ENCODE measurements around the gene C1orf198.

C1orf198 gene

DNA sequence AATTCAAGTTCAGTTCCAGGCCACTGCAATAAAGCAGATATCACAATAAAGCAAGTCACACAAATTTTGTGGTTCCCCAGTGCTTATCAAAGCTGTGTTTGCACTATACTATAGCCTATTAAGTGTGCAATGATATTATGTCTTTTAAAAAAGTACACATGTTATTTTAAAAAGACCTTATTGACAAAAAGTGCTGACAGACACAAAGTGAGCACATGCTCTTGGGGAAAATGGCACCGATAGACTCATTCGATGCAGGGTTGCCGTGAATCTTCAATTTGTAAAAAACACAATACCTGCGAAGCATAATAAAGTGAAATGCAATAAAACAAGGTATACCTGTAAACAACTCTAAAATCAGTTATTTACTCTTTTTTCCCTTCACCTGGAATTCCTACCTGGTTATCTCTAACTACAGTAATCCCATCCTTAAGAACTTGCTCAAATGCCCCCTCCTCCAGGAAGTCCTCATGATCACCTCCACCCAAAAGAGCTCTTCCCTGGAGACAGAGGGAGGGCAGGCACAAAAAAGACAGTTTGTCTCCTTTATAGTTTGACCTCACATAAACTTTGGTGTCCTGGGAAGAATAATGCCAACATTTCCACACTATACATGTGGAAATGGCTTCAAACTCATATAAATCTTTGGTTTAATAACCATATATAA, 9.7 kb upstream of the C1orf198 start:
- H3K9me3 ChIP-seq (ENCODE audit: control extremely low read depth in 1 of 5, control insufficient read depth in 4 of 5, insufficient read depth in 2 of 5, low read depth in 1 of 5, low read length in 4 of 5): peaks cover 0 to 3% (median 0%) of the 10 kb centered on the region in 5 experiments
- no peak overlapping the region for H3K27ac ChIP-seq (ENCODE audit: insufficient read depth in 1 of 2, low read depth in 1 of 2, low read length in 2 of 2, poor library complexity in 1 of 2, severe bottlenecking in 2 of 2)
- no peak overlapping the region for H3K4me3 ChIP-seq (ENCODE audit: control insufficient read depth in 1 of 7, extremely low read depth in 1 of 7, insufficient read depth in 4 of 7, low read depth in 2 of 7, low read length in 6 of 7)
- H3K36me3 ChIP-seq (ENCODE audit: control insufficient read depth in 4 of 4, insufficient read depth in 4 of 4, low read length in 3 of 4): no peaks in the 10 kb centered on the region
- H3K4me1 ChIP-seq (ENCODE audit: control extremely low read depth in 1 of 4, control insufficient read depth in 4 of 4, insufficient read depth in 4 of 4, low read length in 3 of 4): no peaks in the 10 kb centered on the region
- ChIA-PET CTCF (no interaction called here), POLR2A (no interaction called here)
- no peak for DNase-seq
- WGBS (ENCODE audit: insufficient coverage): 96% methylated on average over 4 of the region's 4 CpGs
- H3K27me3 ChIP-seq (replicated peaks in 2 of 5; ENCODE audit: control insufficient read depth in 4 of 5, insufficient read depth in 5 of 5, low read length in 4 of 5): peaks cover 3 to 63% (median 26%) of the 10 kb centered on the region in 5 experiments

DNA sequence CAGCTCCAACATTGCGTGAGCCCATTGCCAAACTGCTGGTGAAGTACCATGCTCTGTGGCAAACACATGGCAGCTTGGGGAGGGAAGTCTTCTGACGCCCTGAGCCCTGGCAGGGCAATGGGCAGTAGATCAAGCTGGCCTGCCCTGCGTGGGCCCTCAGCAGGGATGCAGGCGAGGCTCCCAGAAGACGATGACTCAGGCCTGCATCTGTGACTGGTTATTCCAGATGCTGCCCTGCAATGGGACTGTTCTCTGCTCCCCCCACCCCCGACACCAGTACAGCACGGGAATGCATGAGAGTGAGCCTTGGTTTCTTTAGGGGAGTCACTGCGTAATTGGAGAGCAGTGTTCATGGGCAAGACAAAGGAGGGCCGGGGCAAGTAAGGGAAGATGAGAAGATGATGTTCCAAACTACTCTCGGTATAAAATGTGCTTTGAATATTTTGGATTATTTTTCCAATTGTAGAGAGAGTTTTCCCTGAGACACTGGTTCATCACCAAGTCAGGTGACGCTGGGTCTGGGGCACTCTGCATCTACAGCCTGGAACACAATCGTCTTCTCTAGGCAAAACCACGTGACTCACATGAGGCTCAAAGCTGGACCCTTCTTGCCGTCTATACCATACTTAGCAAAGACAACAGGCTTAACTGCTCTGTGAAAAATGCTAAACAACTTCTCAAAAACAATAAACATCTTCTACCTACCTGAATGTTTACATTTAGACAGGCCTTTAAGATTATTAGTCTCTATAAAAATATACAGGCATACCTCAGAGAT, 9.0 kb upstream of the C1orf198 start:
- WGBS (ENCODE audit: insufficient coverage): 96% methylated on average over 13 of the region's 14 CpGs
- ChIA-PET POLR2A (no interaction called here), CTCF (no interaction called here)
- Histone ChIP-seq H3K4me1 (ENCODE audit: control extremely low read depth in 1 of 4, control insufficient read depth in 4 of 4, insufficient read depth in 4 of 4, low read length in 3 of 4) (no peaks in the 10 kb centered on the region), H3K27ac (ENCODE audit: insufficient read depth in 1 of 2, low read depth in 1 of 2, low read length in 2 of 2, poor library complexity in 1 of 2, severe bottlenecking in 2 of 2) (no peak overlapping the region), H3K9me3 (ENCODE audit: control extremely low read depth in 1 of 5, control insufficient read depth in 4 of 5, insufficient read depth in 2 of 5, low read depth in 1 of 5, low read length in 4 of 5) (no peaks in the 10 kb centered on the region), H3K4me3 (ENCODE audit: control insufficient read depth in 1 of 7, extremely low read depth in 1 of 7, insufficient read depth in 4 of 7, low read depth in 2 of 7, low read length in 6 of 7) (no peak overlapping the region), H3K27me3 (replicated peaks in 2 of 5; ENCODE audit: control insufficient read depth in 4 of 5, insufficient read depth in 5 of 5, low read length in 4 of 5) (peaks cover 3 to 56% (median 26%) of the 10 kb centered on the region in 5 experiments), H3K36me3 (ENCODE audit: control insufficient read depth in 4 of 4, insufficient read depth in 4 of 4, low read length in 3 of 4) (no peaks in the 10 kb centered on the region)
- DNase-seq: no peak

DNA sequence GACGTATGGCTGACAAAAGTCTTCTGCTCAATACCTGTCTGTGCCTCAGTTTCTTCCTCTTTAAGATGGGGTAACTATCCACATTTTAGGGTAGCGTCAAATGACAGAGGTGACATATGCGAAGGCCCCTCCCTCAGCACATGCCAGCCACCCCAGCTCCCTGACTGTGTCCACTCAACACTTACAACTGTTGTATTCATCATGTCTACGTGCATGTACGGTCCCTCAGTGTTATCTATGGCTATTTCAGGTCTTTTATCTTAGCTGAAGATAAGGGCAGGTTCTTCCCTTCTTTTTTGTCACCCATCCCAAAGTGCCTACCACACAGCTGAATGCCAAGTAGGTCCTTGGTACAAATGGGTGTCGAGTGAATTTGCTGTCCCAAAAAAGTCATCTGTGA, 8.3 kb upstream of the C1orf198 start:
- H3K27ac ChIP-seq (ENCODE audit: insufficient read depth in 1 of 2, low read depth in 1 of 2, low read length in 2 of 2, poor library complexity in 1 of 2, severe bottlenecking in 2 of 2): no peak overlapping the region
- no peak overlapping the region for H3K4me3 ChIP-seq (ENCODE audit: control insufficient read depth in 1 of 7, extremely low read depth in 1 of 7, insufficient read depth in 4 of 7, low read depth in 2 of 7, low read length in 6 of 7)
- no peaks in the 10 kb centered on the region for H3K4me1 ChIP-seq (ENCODE audit: control extremely low read depth in 1 of 4, control insufficient read depth in 4 of 4, insufficient read depth in 4 of 4, low read length in 3 of 4)
- ChIA-PET CTCF (no interaction called here), POLR2A (no interaction called here)
- peaks cover 3 to 52% (median 26%) of the 10 kb centered on the region in 5 experiments for H3K27me3 ChIP-seq (replicated peaks in 2 of 5; ENCODE audit: control insufficient read depth in 4 of 5, insufficient read depth in 5 of 5, low read length in 4 of 5)
- no peaks in the 10 kb centered on the region for H3K9me3 ChIP-seq (ENCODE audit: control extremely low read depth in 1 of 5, control insufficient read depth in 4 of 5, insufficient read depth in 2 of 5, low read depth in 1 of 5, low read length in 4 of 5)
- 100% methylated on average over 3 of the region's 6 CpGs for WGBS (ENCODE audit: insufficient coverage)
- H3K36me3 ChIP-seq (ENCODE audit: control insufficient read depth in 4 of 4, insufficient read depth in 4 of 4, low read length in 3 of 4): no peaks in the 10 kb centered on the region
- DNase-seq: no peak

DNA sequence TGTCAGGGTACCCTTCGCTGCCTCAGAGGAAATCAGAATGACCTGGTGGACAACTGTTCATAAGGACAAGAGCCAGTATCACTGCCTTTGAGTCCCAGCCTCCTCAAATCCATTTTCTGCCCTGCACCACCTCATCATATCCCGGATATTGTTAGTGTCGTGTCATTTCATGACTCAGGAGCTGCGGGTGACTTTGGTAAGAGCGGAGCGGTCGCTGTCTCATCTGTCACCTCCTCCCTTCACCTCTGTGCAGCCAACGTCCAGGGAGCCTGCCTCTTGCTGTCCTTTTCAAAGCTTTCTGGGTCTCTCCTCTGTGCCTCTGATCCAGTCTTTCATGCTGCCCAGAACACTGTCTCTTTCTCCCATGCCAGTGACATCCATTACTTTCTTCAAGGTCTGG, 7.0 kb upstream of the C1orf198 start:
- no peak overlapping the region for H3K27ac ChIP-seq (ENCODE audit: insufficient read depth in 1 of 2, low read depth in 1 of 2, low read length in 2 of 2, poor library complexity in 1 of 2, severe bottlenecking in 2 of 2)
- no peaks in the 10 kb centered on the region for H3K9me3 ChIP-seq (ENCODE audit: control extremely low read depth in 1 of 5, control insufficient read depth in 4 of 5, insufficient read depth in 2 of 5, low read depth in 1 of 5, low read length in 4 of 5)
- H3K36me3 ChIP-seq (ENCODE audit: control insufficient read depth in 4 of 4, insufficient read depth in 4 of 4, low read length in 3 of 4): no peaks in the 10 kb centered on the region
- H3K4me1 ChIP-seq (ENCODE audit: control extremely low read depth in 1 of 4, control insufficient read depth in 4 of 4, insufficient read depth in 4 of 4, low read length in 3 of 4): no peaks in the 10 kb centered on the region
- DNase-seq: no peak
- CTCF ChIA-PET: interaction anchor here (0.8 kb wide), 1 partner anchor 11 kb away, joined by 3 read pairs; no protein-coding TSS in a partner anchor
- POLR2A ChIA-PET: no interaction called here
- WGBS (ENCODE audit: insufficient coverage): 97% methylated on average over 8 of the region's 8 CpGs
- H3K27me3 ChIP-seq (replicated peaks in 2 of 5; ENCODE audit: control insufficient read depth in 4 of 5, insufficient read depth in 5 of 5, low read length in 4 of 5): peaks cover 0 to 44% (median 15%) of the 10 kb centered on the region in 5 experiments
- H3K4me3 ChIP-seq (ENCODE audit: control insufficient read depth in 1 of 7, extremely low read depth in 1 of 7, insufficient read depth in 4 of 7, low read depth in 2 of 7, low read length in 6 of 7): no peak overlapping the region

- peaks cover 0 to 24% (median 6%) of the 10 kb centered on the region in 5 experiments for H3K27me3 ChIP-seq (replicated peaks in 2 of 5; ENCODE audit: control insufficient read depth in 4 of 5, insufficient read depth in 5 of 5, low read length in 4 of 5)
- ChIA-PET CTCF (no interaction called here), POLR2A (no interaction called here)
- 100% methylated on average over 4 of the region's 4 CpGs for WGBS (ENCODE audit: insufficient coverage)
- H3K4me3 ChIP-seq (ENCODE audit: control insufficient read depth in 1 of 7, extremely low read depth in 1 of 7, insufficient read depth in 4 of 7, low read depth in 2 of 7, low read length in 6 of 7): no peak overlapping the region
- no peaks in the 10 kb centered on the region for H3K36me3 ChIP-seq (ENCODE audit: control insufficient read depth in 4 of 4, insufficient read depth in 4 of 4, low read length in 3 of 4)
- H3K4me1 ChIP-seq (ENCODE audit: control extremely low read depth in 1 of 4, control insufficient read depth in 4 of 4, insufficient read depth in 4 of 4, low read length in 3 of 4): peaks cover 0 to 18% (median 12%) of the 10 kb centered on the region in 4 experiments
- DNase-seq: no peak
- no peak overlapping the region for H3K27ac ChIP-seq (ENCODE audit: insufficient read depth in 1 of 2, low read depth in 1 of 2, low read length in 2 of 2, poor library complexity in 1 of 2, severe bottlenecking in 2 of 2)
- H3K9me3 ChIP-seq (ENCODE audit: control extremely low read depth in 1 of 5, control insufficient read depth in 4 of 5, insufficient read depth in 2 of 5, low read depth in 1 of 5, low read length in 4 of 5): no peaks in the 10 kb centered on the region
These were observed 2.6 kb upstream of the C1orf198 start for GRCh38 chr1:230870916-230871315.

DNA sequence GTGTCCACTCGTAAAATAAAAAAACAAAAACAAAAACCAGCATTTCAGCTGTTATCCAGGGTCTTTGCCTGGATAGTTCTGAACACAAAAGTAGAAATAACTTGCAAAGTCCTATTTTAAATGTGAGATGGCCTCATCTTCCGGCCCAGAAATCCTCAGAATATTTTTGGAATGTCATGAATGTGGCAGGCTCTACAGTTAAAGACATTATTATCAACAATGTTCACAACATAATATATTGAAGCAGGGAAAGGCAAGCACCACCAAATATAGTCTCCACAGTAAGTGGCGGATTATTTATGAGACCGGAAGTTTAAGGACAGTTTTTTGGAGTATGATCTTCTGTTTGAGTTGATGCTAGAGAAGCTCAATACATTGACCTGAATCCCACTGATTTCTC, 1.2 kb upstream of the C1orf198 start:
- DNase-seq: no peak
- WGBS (ENCODE audit: insufficient coverage): 100% methylated on average over 1 of the region's 4 CpGs
- peaks cover 0 to 20% (median 6%) of the 10 kb centered on the region in 5 experiments for H3K27me3 ChIP-seq (replicated peaks in 2 of 5; ENCODE audit: control insufficient read depth in 4 of 5, insufficient read depth in 5 of 5, low read length in 4 of 5)
- ChIA-PET CTCF (interaction anchor here (1.1 kb wide), 1 partner anchor 72 kb away, joined by 3 read pairs; no protein-coding TSS in a partner anchor), POLR2A (interaction anchor here (1.1 kb wide), 1 partner anchor 226 kb away, joined by 3 read pairs; no protein-coding TSS in a partner anchor)
- no peaks in the 10 kb centered on the region for H3K9me3 ChIP-seq (ENCODE audit: control extremely low read depth in 1 of 5, control insufficient read depth in 4 of 5, insufficient read depth in 2 of 5, low read depth in 1 of 5, low read length in 4 of 5)
- no peaks in the 10 kb centered on the region for H3K36me3 ChIP-seq (ENCODE audit: control insufficient read depth in 4 of 4, insufficient read depth in 4 of 4, low read length in 3 of 4)
- peaks cover 0 to 18% (median 13%) of the 10 kb centered on the region in 4 experiments for H3K4me1 ChIP-seq (ENCODE audit: control extremely low read depth in 1 of 4, control insufficient read depth in 4 of 4, insufficient read depth in 4 of 4, low read length in 3 of 4)
- no peak overlapping the region for H3K27ac ChIP-seq (ENCODE audit: insufficient read depth in 1 of 2, low read depth in 1 of 2, low read length in 2 of 2, poor library complexity in 1 of 2, severe bottlenecking in 2 of 2)
- H3K4me3 ChIP-seq (ENCODE audit: control insufficient read depth in 1 of 7, extremely low read depth in 1 of 7, insufficient read depth in 4 of 7, low read depth in 2 of 7, low read length in 6 of 7): no peak overlapping the region

All from common myeloid progenitor, CD34-positive (primary cell).